ENCODE measurements around the gene TRAF1.

TRAF1 gene

GRCh38 chr9:120865809-120866208 lies 60.8 kb downstream of the TRAF1 start:
- no peak for DNase-seq

- no peak for DNase-seq
Measured at GRCh38 chr9:120865176-120865575, 61.4 kb downstream of the TRAF1 start.

- no peak for DNase-seq
Measured at GRCh38 chr9:120864719-120865118, 61.9 kb downstream of the TRAF1 start.

- no peak for DNase-seq
Measured at GRCh38 chr9:120863833-120864232, 62.8 kb downstream of the TRAF1 start.

GRCh38 chr9:120862452-120862851 lies 64.1 kb downstream of the TRAF1 start:
- no peak for DNase-seq

- DNase-seq: no peak
Measured at GRCh38 chr9:120861935-120862334, 64.7 kb downstream of the TRAF1 start.

- DNase-seq: no peak
Measured at GRCh38 chr9:120860083-120860482, 66.5 kb downstream of the TRAF1 start.

- DNase-seq: no peak
Measured at GRCh38 chr9:120859361-120859760, 67.2 kb downstream of the TRAF1 start.

- no peak for DNase-seq
Measured at GRCh38 chr9:120857902-120858301, 68.7 kb downstream of the TRAF1 start.

- DNase-seq: no peak
Measured at GRCh38 chr9:120857481-120857880, 69.1 kb downstream of the TRAF1 start.

GRCh38 chr9:120856700-120857099 lies 69.9 kb downstream of the TRAF1 start:
- DNase-seq: no peak

- no peak for DNase-seq
Measured at GRCh38 chr9:120855827-120856670, 70.5 kb downstream of the TRAF1 start.

- DNase-seq: no peak
Measured at GRCh38 chr9:120854596-120855327, 71.8 kb downstream of the TRAF1 start.

- DNase-seq: no peak
Measured at GRCh38 chr9:120853198-120853597, 73.4 kb downstream of the TRAF1 start.

All from activated effector memory CD4-positive, alpha-beta T cell treated with Interleukin-2 at 50 U/mL for 16 hours (primary cell).